Loucy (cell line): ENCODE results near the gene DYNC1H1.

Source experiments
- EZH2phosphoT487 ChIP-seq: fragments of 200-600 bp; IDR thresholded peaks from 2 replicates; pipeline ENCODE4 v1.6.1; 2018; ENCODE audit warnings: antibody characterized with exemption, mild to moderate bottlenecking, moderate library complexity, borderline replicate concordance
- TF ChIP-seq, protein P1 (sequence below): fragments of 200-600 bp; sonication (generic); conservative IDR thresholded peaks from 2 replicates; pipeline ENCODE4 v1.5.1; 2014; ENCODE audit warnings: mild to moderate bottlenecking, antibody characterized with exemption, low read length

DNA sequence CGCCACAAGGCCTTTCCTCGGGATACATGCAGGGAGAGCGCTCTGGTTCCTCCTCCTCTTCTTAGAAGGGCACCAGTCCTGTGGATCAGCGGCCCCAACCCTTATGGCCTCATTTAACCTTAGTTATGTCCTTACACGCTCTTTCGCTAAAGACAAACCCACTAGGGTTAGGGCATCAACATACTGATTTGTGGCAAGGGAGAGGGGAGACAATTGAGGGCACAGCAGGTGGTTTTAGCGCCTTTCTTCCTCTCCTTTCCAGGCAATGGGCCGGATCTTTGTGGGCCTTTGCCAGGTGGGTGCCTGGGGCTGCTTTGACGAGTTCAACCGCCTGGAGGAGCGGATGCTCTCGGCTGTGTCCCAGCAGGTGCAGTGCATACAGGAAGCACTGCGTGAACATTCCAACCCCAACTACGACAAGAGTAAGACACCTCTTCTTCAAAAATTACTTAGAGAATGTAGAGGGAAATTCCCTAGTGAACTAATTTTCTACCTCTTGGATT lies 43.6 kb downstream of the DYNC1H1 start:
- TF ChIP-seq, protein P1, sequence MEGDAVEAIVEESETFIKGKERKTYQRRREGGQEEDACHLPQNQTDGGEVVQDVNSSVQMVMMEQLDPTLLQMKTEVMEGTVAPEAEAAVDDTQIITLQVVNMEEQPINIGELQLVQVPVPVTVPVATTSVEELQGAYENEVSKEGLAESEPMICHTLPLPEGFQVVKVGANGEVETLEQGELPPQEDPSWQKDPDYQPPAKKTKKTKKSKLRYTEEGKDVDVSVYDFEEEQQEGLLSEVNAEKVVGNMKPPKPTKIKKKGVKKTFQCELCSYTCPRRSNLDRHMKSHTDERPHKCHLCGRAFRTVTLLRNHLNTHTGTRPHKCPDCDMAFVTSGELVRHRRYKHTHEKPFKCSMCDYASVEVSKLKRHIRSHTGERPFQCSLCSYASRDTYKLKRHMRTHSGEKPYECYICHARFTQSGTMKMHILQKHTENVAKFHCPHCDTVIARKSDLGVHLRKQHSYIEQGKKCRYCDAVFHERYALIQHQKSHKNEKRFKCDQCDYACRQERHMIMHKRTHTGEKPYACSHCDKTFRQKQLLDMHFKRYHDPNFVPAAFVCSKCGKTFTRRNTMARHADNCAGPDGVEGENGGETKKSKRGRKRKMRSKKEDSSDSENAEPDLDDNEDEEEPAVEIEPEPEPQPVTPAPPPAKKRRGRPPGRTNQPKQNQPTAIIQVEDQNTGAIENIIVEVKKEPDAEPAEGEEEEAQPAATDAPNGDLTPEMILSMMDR, result no peak
- no peak for TF ChIP-seq EZH2phosphoT487
